HTR-8/SVneo (cell line): Measurements from ENCODE around the gene SUZ12.
"Not testable (repeated sequence)": the region's sequence is repeated elsewhere in the genome, so short reads cannot be mapped to it uniquely, and the experiment has no call there.

ENCODE experiments used
- DNase-seq: peaks from one replicate; pipeline ENCODE4 v3.0.0; 2011; ENCODE audit warnings: low spot score, mixed read lengths; ENCODE audit not compliant: insufficient read length
- FAIRE-seq: peaks from 2 replicates; lab custom pipeline; 2011; peaks lifted over from hg19 to GRCh38; lab: Jason Lieb, UNC

The SUZ12 gene

GRCh38 chr17:31942396-31942795 lies 5.6 kb downstream of the SUZ12 start:
- FAIRE-seq, DNase-seq: not testable (repeated sequence)

- not testable (repeated sequence) for FAIRE-seq, DNase-seq
Observed at GRCh38 chr17:31951953-31952352, 15.1 kb downstream of the SUZ12 start.

- FAIRE-seq, DNase-seq: not testable (repeated sequence)
Observed at GRCh38 chr17:31964131-31964530, 27.3 kb downstream of the SUZ12 start.

- no peak for DNase-seq
- no peak for FAIRE-seq
Observed at GRCh38 chr17:31967648-31968047, 30.8 kb downstream of the SUZ12 start.

GRCh38 chr17:31970416-31970815 lies 33.6 kb downstream of the SUZ12 start:
- not testable (repeated sequence) for FAIRE-seq, DNase-seq

- not testable (repeated sequence) for DNase-seq, FAIRE-seq
Observed at GRCh38 chr17:31974269-31975071, 37.7 kb downstream of the SUZ12 start.

GRCh38 chr17:31975391-31975790 lies 38.6 kb downstream of the SUZ12 start:
- DNase-seq, FAIRE-seq: not testable (repeated sequence)

- not testable (repeated sequence) for FAIRE-seq, DNase-seq
Observed at GRCh38 chr17:31991821-31992220, 55.0 kb downstream of the SUZ12 start.

GRCh38 chr17:31997005-31997404 lies 60.2 kb downstream of the SUZ12 start:
- FAIRE-seq, result no peak

GRCh38 chr17:32006957-32007462 lies 70.2 kb downstream of the SUZ12 start, which contains the start of gene LRRC37B:
LRRC37B (plus strand) TSS chr17:32007383; CDS start chr17:32021393, 14,010 bp downstream.
- DNase-seq (peak; percentile 81), FAIRE-seq (peak; percentile 74)

More at GRCh38 chr17:31997005-31997404, 60.2 kb downstream of the SUZ12 start:
- no peak for DNase-seq

GRCh38 chr17:32007463-32008298 lies 70.9 kb downstream of the SUZ12 start:
- DNase-seq (peak; percentile 42), FAIRE-seq (no peak)

GRCh38 chr17:32009262-32009542 lies 72.4 kb downstream of the SUZ12 start:
- DNase-seq (no peak), FAIRE-seq (no peak)

GRCh38 chr17:32010114-32010513 lies 73.3 kb downstream of the SUZ12 start:
- no peak for FAIRE-seq

GRCh38 chr17:32015245-32016013 lies 78.6 kb downstream of the SUZ12 start:
- DNase-seq, result no peak
- no peak for FAIRE-seq

More at GRCh38 chr17:32010114-32010513, 73.3 kb downstream of the SUZ12 start:
- DNase-seq, result no peak

- FAIRE-seq (no peak), DNase-seq (no peak)
Observed at GRCh38 chr17:32016231-32016630, 79.4 kb downstream of the SUZ12 start.

- FAIRE-seq, result no peak
- no peak for DNase-seq
Observed at GRCh38 chr17:32019228-32019627, 82.4 kb downstream of the SUZ12 start.

GRCh38 chr17:32020943-32021614 lies 84.3 kb downstream of the SUZ12 start:
- DNase-seq, result no peak

GRCh38 chr17:32021615-32021955 lies 84.8 kb downstream of the SUZ12 start:
- DNase-seq, result no peak
- no peak for FAIRE-seq

More at GRCh38 chr17:32020943-32021614, 84.3 kb downstream of the SUZ12 start:
- FAIRE-seq, result no peak

GRCh38 chr17:32022554-32022953 lies 85.7 kb downstream of the SUZ12 start:
- FAIRE-seq, DNase-seq: not testable (repeated sequence)
